Cardiac septum (tissue), 1 donor: Measurements from ENCODE around the gene SDK1. TPM values are rescaled to one million over a fixed set of nuclear protein-coding genes. Genes with fewer than 3 reads are reported as not detected.

Source experiments
- DNase-seq: peaks from one replicate; pipeline ENCODE4 v3.0.0-alpha.2; 2020; ENCODE audit warnings: low spot score
- intact Hi-C: fragments of 100-400 bp; cut with DNase I; formaldehyde crosslinking; loops from one replicate; pipeline ENCODE4 v1.14.0; 2022
- total RNA-seq: library from RNA; stranded (reverse); fragmentation: NEBNext Ultra II Directional; extraction: Animal tissue kit (Norgen Biotek cat#: 25700); gene quantifications from one replicate; pipeline ENCODE4 v1.2.1, GENCODE V29; 2021
- donor health status: DM: no; HTN: no; CAD: no.

Gene SDK1
- total RNA-seq, 1 donor from 2014 or later = 0.32 TPM

DNA sequence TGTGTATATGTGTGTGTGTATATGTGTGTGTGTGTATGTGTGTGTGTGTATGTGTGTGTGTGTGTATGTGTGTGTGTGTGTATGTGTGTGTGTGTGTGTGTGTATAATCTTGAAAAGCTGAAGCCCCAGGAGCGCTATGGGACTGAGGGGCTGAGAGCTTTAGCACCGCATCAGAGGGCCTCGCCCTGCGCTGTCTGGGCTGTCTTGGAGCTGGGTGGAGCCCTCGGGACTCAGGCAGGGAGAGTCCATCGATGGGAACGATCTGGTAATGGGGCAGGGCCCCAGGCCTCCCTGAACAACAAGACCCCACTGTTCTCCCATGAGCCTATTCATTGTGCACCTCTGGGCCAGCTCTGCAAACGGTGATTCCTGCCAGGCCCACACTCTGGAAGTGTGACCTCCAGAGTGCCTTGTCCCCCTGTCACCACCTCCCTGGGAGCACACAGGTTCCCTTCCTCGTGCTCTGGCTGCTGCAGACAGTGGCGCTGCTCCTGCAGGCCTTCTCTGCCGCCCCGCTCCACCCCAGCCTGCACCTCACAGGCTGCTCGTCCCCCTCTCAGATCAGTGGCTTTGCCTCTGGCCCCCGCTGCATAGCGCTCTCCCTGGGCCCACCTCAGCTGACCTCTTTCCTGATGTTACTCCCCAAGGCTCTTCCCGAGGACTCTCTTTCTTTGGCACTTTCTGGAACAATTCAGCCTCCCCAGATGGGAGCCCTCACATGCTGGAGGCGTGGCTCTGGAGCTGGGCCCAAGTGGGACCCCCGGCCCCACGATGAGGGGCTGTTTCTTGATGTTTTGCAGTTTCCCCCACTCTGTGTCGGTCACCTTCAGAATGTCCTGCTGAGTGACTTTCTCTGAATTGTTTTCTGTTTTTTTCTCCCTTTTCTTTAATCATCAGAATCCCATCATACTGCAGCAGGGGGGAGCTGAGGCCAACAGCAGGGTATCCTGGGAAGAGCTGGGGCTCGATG is 838.9 kb downstream of the SDK1 start:
- intact Hi-C loops = no loop called here
- DNase-seq = no peak

GRCh38 chr7:4140933-4141332 is 839.9 kb downstream of the SDK1 start:
- intact Hi-C loops = no loop called here
- no peak for DNase-seq

DNA sequence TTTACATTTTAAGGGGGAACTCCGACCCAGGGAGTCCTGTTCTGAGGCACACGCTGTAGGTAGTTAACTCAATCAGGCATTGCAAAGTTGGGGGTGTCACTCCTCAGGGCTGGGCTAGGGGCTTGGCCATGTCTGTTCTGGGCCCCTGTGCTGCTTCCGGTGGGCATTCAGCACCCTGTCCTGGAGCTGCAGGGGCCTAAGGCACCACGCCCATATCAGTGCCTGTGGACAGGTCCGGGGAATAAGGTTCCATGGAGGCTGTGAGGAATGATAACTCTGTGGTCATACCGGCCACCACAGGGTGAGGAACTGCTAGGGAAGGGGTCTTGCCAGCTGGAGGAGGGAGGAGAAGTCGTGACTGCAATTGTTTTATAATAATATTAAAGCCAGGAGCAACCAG is 842.0 kb downstream of the SDK1 start:
- intact Hi-C loops = no loop called here
- no peak for DNase-seq

DNA sequence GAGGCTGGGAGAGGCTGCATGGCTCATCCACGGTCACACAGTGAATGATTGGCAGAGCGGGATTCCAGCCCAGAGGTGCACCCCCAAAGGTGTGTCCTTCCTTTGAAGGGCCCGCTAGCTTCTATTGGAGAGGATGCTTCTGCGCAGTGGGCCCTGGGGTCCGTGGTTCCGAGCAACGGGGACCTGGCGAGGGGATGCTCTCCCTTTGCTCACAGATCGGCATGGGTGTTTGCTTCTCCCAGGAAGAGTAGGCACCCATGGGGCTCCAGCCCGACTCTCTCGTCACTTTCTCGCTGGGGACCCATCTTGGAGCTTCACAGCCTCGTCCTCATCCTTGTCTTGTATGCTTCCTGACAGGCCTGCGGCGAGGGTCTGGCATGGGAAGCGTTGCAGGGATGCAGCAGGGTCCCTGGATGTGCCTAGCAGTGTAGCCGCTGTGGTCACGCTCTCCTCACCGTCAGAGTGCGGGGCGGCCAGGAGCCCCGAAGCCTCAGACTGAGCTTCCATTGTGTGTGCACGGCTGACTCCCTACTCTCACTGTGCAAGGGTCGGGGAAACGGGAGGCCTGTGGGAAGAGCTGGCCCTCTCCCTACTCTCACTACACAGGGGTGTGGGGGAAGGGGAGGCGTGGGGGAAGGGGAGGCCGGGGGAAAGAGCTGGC is 842.6 kb downstream of the SDK1 start:
- DNase-seq = no peak
- intact Hi-C loops = no loop called here

GRCh38 chr7:4144172-4144701 is 843.2 kb downstream of the SDK1 start:
- intact Hi-C loops = no loop called here
- DNase-seq = no peak

DNA sequence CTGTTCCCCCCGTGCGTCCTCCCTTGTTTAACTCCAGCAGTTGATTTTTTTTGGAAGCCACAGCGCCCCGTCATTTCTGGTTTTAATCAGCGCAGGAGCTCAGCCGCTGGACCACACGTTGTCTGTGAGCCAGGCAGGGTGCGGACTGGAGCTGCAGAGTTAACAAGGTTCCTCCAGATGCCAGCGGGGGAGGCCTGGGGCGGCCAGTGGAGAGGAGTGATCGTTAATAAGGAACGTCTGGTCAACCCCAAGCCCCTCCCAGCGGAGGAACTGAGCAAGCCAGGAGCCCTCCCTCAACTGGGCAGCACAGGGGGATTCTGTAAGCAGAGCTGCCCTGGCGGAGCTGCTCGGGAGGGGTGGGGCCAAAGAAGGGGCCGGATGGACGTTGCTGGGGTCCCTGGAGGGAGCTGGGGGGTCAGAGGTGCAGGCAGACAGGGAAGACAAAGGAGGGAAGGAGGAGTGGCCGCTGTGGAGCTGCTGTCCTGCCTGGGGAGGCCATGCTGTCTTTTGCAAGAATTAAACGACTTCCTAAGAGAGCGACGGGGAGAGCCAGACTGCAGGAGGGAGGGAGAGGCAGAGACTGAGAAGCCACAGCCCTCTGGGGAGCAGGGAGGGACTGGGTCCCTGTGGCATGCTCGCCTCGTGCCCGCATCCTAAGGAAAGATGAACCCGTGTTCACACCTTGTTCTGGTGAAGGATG is 843.9 kb downstream of the SDK1 start:
- no peak for DNase-seq
- intact Hi-C loops = no loop called here

GRCh38 chr7:4145576-4145975 is 844.5 kb downstream of the SDK1 start:
- intact Hi-C loops = no loop called here

DNA sequence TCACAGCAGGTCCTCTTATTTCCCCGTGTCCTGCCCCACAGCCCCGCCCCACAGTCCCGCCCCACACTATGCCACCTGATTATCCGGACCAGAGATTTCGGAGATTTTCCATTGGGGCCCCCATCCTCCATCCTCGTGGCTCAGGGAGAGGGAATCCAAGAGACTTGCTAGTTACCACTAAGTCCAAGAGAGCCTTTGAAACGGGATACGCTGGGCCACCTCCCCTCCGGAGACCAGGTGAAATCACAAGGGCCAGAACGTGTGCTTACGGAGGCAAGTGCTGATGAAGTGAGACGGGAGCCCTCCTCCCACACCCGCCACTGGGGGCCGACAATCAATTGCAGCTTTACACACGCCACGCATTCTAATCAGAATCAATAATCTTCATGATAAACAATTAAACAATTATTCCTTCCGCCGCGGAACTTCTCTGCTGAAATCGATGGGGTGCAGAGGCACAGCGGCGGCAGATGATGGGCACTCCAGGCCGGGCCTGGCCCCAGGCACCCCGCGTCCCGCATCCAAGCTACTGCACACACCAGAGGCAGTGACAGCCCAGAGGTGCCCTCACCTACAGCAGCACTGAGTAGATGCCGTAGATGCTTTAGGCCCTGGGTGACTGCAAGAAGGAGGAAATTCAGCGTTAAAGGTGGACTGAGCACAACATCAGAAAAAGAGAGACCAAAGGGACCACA is 847.0 kb downstream of the SDK1 start:
- intact Hi-C loops = no loop called here
- no peak for DNase-seq

More at GRCh38 chr7:4145576-4145975, 844.5 kb downstream of the SDK1 start:
- no peak for DNase-seq

- intact Hi-C loops = no loop called here
- no peak for DNase-seq
These were observed 848.2 kb downstream of the SDK1 start for GRCh38 chr7:4149236-4149635.

DNA sequence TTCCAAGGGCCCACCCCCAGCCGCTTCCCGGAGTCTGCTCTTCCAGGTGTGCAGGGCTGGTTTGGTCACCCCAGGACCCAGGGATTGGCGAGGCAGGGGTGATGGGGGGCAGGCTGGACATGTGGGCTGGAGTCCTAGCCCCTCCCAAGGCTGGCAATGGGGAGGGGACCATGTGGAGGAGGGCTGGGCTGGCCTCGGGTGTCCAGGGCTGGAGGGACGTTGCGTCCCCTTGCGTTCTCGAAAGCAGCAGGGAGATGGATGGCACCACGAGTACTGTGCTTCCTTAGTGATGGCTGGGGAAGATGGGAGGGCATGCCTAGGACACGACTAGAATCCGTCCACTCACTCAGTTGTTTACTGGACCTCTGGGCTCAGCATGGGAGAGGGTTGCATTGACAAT is 848.6 kb downstream of the SDK1 start:
- intact Hi-C loops = no loop called here
- DNase-seq = no peak

DNA sequence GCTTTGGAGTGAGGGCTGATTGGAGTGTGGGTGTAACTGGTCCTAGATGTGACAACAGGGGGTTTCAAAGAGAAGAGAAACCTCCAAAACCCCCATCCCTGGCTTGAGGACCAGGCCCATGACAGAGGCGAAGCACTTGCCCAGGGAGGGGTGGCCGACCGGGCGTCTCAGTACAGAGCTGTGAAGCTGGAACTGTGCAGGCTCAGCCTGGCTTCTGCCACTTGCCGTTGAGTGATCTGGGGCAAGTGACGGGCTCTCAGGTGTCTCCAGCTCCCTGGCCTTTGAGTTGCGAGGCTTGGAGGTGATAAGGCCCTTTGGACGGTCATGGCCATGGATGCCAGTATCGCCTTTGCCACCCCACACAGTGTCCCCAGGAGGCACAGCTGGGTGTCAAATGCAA is 849.7 kb downstream of the SDK1 start:
- no peak for DNase-seq
- intact Hi-C loops = no loop called here

DNA sequence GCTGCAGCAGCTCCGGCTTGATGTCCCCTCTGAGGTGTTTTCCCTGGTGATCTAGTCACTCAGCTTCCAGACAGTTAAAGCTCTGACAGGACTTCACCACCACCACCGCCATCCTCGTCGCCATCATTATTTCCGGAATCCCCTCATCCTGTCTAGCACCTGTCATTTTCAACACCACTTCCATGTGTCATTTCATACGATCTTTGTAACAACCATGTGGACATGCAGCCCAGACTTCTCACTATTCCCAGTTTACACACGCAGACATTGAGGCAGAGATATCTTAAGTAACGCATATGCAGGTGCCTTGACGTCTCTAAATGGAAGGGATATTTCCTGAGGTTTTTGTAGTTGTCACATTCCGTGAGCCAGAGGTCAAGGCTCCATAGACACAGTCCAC is 850.5 kb downstream of the SDK1 start:
- intact Hi-C loops = no loop called here
- no peak for DNase-seq

- no peak for DNase-seq
- intact Hi-C loops = no loop called here
These were observed 851.0 kb downstream of the SDK1 start for GRCh38 chr7:4151926-4152549.

DNA sequence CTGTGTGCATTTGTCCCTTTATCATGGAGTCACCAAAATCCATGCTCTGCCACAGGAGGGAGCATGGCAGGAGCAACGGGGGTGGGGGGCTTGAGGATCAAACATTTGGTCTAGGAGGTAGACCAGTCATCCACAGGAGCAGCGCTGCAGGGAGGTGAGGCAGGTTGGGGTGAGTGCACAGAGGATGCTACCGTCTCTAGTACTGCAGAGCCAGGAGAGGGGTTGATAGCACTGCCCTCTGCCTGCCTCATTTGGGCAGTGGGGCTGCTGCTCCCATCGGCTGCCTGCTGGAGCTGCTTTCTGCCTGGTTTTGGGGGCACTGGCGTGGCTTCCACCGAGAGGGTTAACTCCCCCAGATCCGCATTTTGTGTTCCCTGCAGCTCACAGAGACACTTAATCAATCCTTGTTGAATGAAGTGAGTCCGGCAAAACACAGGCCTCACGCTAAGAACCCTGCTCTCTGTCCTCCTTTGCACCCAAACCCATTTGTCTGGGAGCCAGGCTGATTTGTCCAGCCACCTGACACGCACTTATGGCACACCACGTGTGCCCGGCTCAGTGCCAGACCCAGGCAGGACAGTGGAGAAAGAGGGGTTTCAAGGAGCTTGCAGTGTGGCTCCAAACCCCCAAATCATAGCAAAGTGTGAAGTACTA is 854.0 kb downstream of the SDK1 start:
- intact Hi-C loops = no loop called here
- no peak for DNase-seq

GRCh38 chr7:4156190-4156589 is 855.1 kb downstream of the SDK1 start:
- intact Hi-C loops = no loop called here
- no peak for DNase-seq

- intact Hi-C loops = no loop called here
These were observed 856.6 kb downstream of the SDK1 start for GRCh38 chr7:4157651-4158050.

GRCh38 chr7:4158441-4159153 is 857.5 kb downstream of the SDK1 start:
- DNase-seq = no peak
- intact Hi-C loops = no loop called here

More at GRCh38 chr7:4157651-4158050, 856.6 kb downstream of the SDK1 start:
- DNase-seq = no peak

- intact Hi-C loops = no loop called here
- no peak for DNase-seq
These were observed 858.1 kb downstream of the SDK1 start for GRCh38 chr7:4159154-4159501.
